ENCODE results near the gene SIL1.

DNA sequence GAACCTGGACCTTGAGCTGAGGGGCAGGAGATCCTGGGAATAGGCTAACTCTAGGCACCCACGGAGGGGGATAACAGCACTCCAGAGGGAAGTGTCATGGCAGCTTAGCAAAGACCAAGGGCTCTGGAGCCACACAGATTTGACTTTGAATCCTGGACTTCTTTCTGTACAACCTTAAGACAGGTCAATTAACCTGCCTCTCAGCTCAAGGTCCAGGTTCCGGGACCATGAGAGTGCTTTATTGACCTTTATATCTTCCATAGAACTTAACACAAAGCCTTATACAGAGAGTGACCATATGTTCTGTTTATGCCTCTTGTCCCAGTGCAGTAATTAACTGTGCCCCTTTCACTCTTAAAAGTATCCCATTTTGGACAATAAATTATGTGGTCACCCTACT is 232.5 kb downstream of the SIL1 start:
- TF ChIP-seq, protein P1, sequence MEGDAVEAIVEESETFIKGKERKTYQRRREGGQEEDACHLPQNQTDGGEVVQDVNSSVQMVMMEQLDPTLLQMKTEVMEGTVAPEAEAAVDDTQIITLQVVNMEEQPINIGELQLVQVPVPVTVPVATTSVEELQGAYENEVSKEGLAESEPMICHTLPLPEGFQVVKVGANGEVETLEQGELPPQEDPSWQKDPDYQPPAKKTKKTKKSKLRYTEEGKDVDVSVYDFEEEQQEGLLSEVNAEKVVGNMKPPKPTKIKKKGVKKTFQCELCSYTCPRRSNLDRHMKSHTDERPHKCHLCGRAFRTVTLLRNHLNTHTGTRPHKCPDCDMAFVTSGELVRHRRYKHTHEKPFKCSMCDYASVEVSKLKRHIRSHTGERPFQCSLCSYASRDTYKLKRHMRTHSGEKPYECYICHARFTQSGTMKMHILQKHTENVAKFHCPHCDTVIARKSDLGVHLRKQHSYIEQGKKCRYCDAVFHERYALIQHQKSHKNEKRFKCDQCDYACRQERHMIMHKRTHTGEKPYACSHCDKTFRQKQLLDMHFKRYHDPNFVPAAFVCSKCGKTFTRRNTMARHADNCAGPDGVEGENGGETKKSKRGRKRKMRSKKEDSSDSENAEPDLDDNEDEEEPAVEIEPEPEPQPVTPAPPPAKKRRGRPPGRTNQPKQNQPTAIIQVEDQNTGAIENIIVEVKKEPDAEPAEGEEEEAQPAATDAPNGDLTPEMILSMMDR (IDR thresholded peaks at IDR 0.05): no peak
- TF ChIP-seq POLR2A (IDR thresholded peaks at IDR 0.05): no peak
- no peak for TF ChIP-seq EP300 (IDR thresholded peaks at IDR 0.05)
